Liver (tissue), 9 donors: ENCODE measurements around the gene PTPRD. TPM values are rescaled to one million over a fixed set of nuclear protein-coding genes. Genes with fewer than 3 reads are reported as not detected.
A peak's percentile ranks its signal among the peaks of the same experiment; 100 is the strongest.

Experiments used
- DNase-seq: peaks from one replicate; pipeline ENCODE4 v3.0.0-alpha.2; 2017; ENCODE audit warnings: low spot score
- H3K27ac ChIP-seq, 2 donors: one replicate each; pipeline ENCODE4 v1.7.0; 2013; ENCODE audit warnings: inconsistent platforms in 2 of 2, low read length in 2 of 2, control low read depth in 1 of 2, low read depth in 1 of 2, mild to moderate bottlenecking in 1 of 2
- H3K27me3 ChIP-seq, 4 donors: one replicate each; pipeline versions ENCODE4 v1.6.1 to v1.7.0; 2013; ENCODE audit warnings: low read length in 3 of 4, inconsistent platforms in 1 of 4, mild to moderate bottlenecking in 1 of 4, moderate library complexity in 1 of 4; ENCODE audit not compliant: control insufficient read depth in 4 of 4, insufficient read depth in 4 of 4
- H3K36me3 ChIP-seq, 4 donors: one replicate each; pipeline versions ENCODE4 v1.6.1 to v1.7.0; 2013; ENCODE audit warnings: low read length in 3 of 4, mild to moderate bottlenecking in 3 of 4, low read depth in 1 of 4, moderate library complexity in 1 of 4; ENCODE audit not compliant: control insufficient read depth in 4 of 4, insufficient read depth in 3 of 4
- H3K4me1 ChIP-seq, 4 donors: one replicate each; pipeline versions ENCODE4 v1.6.1 to v1.7.0; 2013; ENCODE audit warnings: low read length in 3 of 4, mild to moderate bottlenecking in 3 of 4, moderate library complexity in 1 of 4; ENCODE audit not compliant: control insufficient read depth in 4 of 4, insufficient read depth in 4 of 4
- H3K4me3 ChIP-seq, 3 donors: one replicate each; pipeline versions ENCODE4 v1.6.1 to v1.7.0; 2013; ENCODE audit warnings: low read length in 3 of 3, control low read depth in 1 of 3, low read depth in 1 of 3, mild to moderate bottlenecking in 1 of 3
- H3K9ac ChIP-seq, 2 donors: one replicate each; pipeline ENCODE4 v1.7.0; 2013; ENCODE audit warnings: low read length in 2 of 2, mild to moderate bottlenecking in 2 of 2, moderate library complexity in 2 of 2, control low read depth in 1 of 2, low read depth in 1 of 2
- H3K9me3 ChIP-seq, 4 donors: one replicate each; pipeline versions ENCODE4 v1.6.1 to v1.7.0; 2013; ENCODE audit warnings: low read length in 3 of 4; ENCODE audit not compliant: control insufficient read depth in 4 of 4
- ATF3 ChIP-seq: IDR thresholded peaks from 2 replicates; pipeline ENCODE4 v1.6.1; 2016; ENCODE audit warnings: antibody characterized with exemption
- EGR1 ChIP-seq, 2 donors: IDR thresholded peaks; 2 replicates each; pipeline ENCODE4 v1.6.1; 2016 to 2018; ENCODE audit warnings: antibody characterized with exemption in 2 of 2, low read depth in 2 of 2
- FOXA1 ChIP-seq: IDR thresholded peaks from 2 replicates; pipeline ENCODE4 v1.6.1; 2016; ENCODE audit warnings: antibody characterized with exemption
- FOXA2 ChIP-seq: IDR thresholded peaks from 2 replicates; pipeline ENCODE4 v1.6.1; 2016; ENCODE audit warnings: antibody characterized with exemption
- GABPA ChIP-seq, 2 donors: IDR thresholded peaks in 1 of 2; conservative IDR thresholded peaks in 1 of 2; 2 replicates each; pipeline ENCODE4 v1.6.1; 2016; ENCODE audit warnings: antibody characterized with exemption in 2 of 2, mild to moderate bottlenecking in 1 of 2, moderate library complexity in 1 of 2
- HNF4A ChIP-seq, 2 donors: conservative IDR thresholded peaks; 2 replicates each; pipeline ENCODE4 v1.6.1; 2016; ENCODE audit warnings: antibody characterized with exemption in 2 of 2, mild to moderate bottlenecking in 2 of 2
- HNF4G ChIP-seq: IDR thresholded peaks from 2 replicates; pipeline ENCODE4 v1.6.1; 2016; ENCODE audit warnings: antibody characterized with exemption
- JUND ChIP-seq, 2 donors: IDR thresholded peaks; 2 replicates each; pipeline ENCODE4 v1.6.1; 2016; ENCODE audit warnings: antibody characterized with exemption in 2 of 2
- MAX ChIP-seq: IDR thresholded peaks from 2 replicates; pipeline ENCODE4 v1.6.1; 2016; ENCODE audit warnings: antibody characterized with exemption
- NR2F2 ChIP-seq: IDR thresholded peaks from 2 replicates; pipeline ENCODE4 v1.6.1; 2016; ENCODE audit warnings: antibody characterized with exemption
- RAD21 ChIP-seq, 2 donors: IDR thresholded peaks; 2 replicates each; pipeline ENCODE4 v1.6.1; 2016; ENCODE audit warnings: antibody characterized with exemption in 2 of 2, mild to moderate bottlenecking in 2 of 2
- REST ChIP-seq: IDR thresholded peaks from 2 replicates; pipeline ENCODE4 v1.6.1; 2016; ENCODE audit warnings: antibody characterized with exemption, mild to moderate bottlenecking
- RXRA ChIP-seq, 2 donors: IDR thresholded peaks; 2 replicates each; pipeline ENCODE4 v1.6.1; 2017 to 2018; ENCODE audit warnings: antibody characterized with exemption in 2 of 2, mild to moderate bottlenecking in 1 of 2
- SP1 ChIP-seq: IDR thresholded peaks from 2 replicates; pipeline ENCODE4 v1.6.1; 2018; ENCODE audit warnings: antibody characterized with exemption, mild to moderate bottlenecking
- TAF1 ChIP-seq: conservative IDR thresholded peaks from 2 replicates; pipeline ENCODE4 v1.6.1; 2016; ENCODE audit warnings: antibody characterized with exemption, mild to moderate bottlenecking
- YY1 ChIP-seq: IDR thresholded peaks from 2 replicates; pipeline ENCODE4 v1.6.1; 2016; ENCODE audit warnings: antibody characterized with exemption, mild to moderate bottlenecking
- ZBTB33 ChIP-seq: IDR thresholded peaks from 2 replicates; pipeline ENCODE4 v1.6.1; 2016; ENCODE audit warnings: antibody characterized with exemption
- whole genome bisulfite sequencing: extraction: QIAGEN DNeasy Blood & Tissue Kit; methylation state at CpG from one replicate; pipeline ENCODE4 v1.1.7; 2013; 5-methylcytosine and 5-hydroxymethylcytosine counted together
- polyA plus RNA-seq, 2 donors: library from polyadenylated mRNA; stranded (reverse) in 1 of 2; unstranded in 1 of 2; fragments of 200-250 nt in 1 of 2; fragments of >200 nt in 1 of 2; fragmentation: Nextera tagmentation in 1 of 2; extraction: Ambion mirVana in 1 of 2; gene quantifications; one replicate each; pipeline versions ENCODE4 v1.2.1 to v1.2.3, GENCODE V29; 2013 to 2015
- total RNA-seq, 2 donors: library from RNA; depleted of rRNA; stranded (reverse); fragments of >200 nt; gene quantifications; one replicate each; pipeline ENCODE4 v1.2.3, GENCODE V29; 2014
- TF ChIP-seq, protein P1 (sequence below): fragments of 150-350 bp; IDR thresholded peaks from 2 replicates; pipeline ENCODE4 v1.5.1; 2017; ENCODE audit warnings: improper control_type of control experiment, low read depth, low read length; ENCODE audit not compliant: missing input control
- donor health status: healthy.
- donor health status: healthy.
- donor health status: healthy.
- donor health status: healthy.
- donor health status: healthy.

The PTPRD gene
- total and polyA plus RNA-seq, 4 donors = 0.78 to 34.2 (median 4.7) TPM

- Histone ChIP-seq H3K27me3 (no peaks in the 10 kb centered on the region), H3K9me3 (no peaks in the 10 kb centered on the region), H3K4me1 (peaks cover 0 to 25% (median 6%) of the 10 kb centered on the region in 4 donors), H3K9ac (peak overlapping the region in 1 of 2 donors; percentile 43), H3K27ac (peak overlapping the region; percentile 39 to 67), H3K4me3 (peak overlapping the region; percentile 35 to 53 (median 52)), H3K36me3 (no peaks in the 10 kb centered on the region)
- TF ChIP-seq RAD21 (IDR thresholded peaks at IDR 0.05) = peak; percentile 26 to 42
- TF ChIP-seq SP1 = peak; percentile 75
- TF ChIP-seq TAF1 = no peak
- no peak for TF ChIP-seq GABPA (IDR thresholded peaks at IDR 0.05 in 1 of 2, conservative IDR thresholded peaks at IDR 0.05 in 1 of 2)
- peak in 1 of 2 donors; percentile 29 for TF ChIP-seq EGR1 (IDR thresholded peaks at IDR 0.05; ENCODE audit: low read depth in 2 of 2)
- TF ChIP-seq YY1 = peak; percentile 64
- no peak for TF ChIP-seq MAX
- peak in 1 of 2 donors; percentile 47 for TF ChIP-seq RXRA (IDR thresholded peaks at IDR 0.05)
- no peak for TF ChIP-seq ATF3
- no peak for TF ChIP-seq REST
- TF ChIP-seq, protein P1, sequence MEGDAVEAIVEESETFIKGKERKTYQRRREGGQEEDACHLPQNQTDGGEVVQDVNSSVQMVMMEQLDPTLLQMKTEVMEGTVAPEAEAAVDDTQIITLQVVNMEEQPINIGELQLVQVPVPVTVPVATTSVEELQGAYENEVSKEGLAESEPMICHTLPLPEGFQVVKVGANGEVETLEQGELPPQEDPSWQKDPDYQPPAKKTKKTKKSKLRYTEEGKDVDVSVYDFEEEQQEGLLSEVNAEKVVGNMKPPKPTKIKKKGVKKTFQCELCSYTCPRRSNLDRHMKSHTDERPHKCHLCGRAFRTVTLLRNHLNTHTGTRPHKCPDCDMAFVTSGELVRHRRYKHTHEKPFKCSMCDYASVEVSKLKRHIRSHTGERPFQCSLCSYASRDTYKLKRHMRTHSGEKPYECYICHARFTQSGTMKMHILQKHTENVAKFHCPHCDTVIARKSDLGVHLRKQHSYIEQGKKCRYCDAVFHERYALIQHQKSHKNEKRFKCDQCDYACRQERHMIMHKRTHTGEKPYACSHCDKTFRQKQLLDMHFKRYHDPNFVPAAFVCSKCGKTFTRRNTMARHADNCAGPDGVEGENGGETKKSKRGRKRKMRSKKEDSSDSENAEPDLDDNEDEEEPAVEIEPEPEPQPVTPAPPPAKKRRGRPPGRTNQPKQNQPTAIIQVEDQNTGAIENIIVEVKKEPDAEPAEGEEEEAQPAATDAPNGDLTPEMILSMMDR = no peak
- TF ChIP-seq FOXA1 = peak; percentile 53
- peak in 1 of 2 donors; percentile 48 for TF ChIP-seq JUND (IDR thresholded peaks at IDR 0.05)
- TF ChIP-seq HNF4A (conservative IDR thresholded peaks at IDR 0.05) = peak; percentile 84 to 86
- no peak for TF ChIP-seq NR2F2
- no peak for TF ChIP-seq ZBTB33
- TF ChIP-seq HNF4G = no peak
- TF ChIP-seq FOXA2 = peak; percentile 83
- 27% methylated on average over 8 of the region's 8 CpGs for WGBS
- DNase-seq = no peak
Measured at GRCh38 chr9:10146517-10147331, 466.1 kb downstream of the PTPRD start.
